PC-3 (cell line): Measurements from ENCODE around the gene GSTM4.

Experiments used
- EZH2 ChIP-seq: fragments of 300-600 bp; sonication (generic); IDR thresholded peaks from one replicate; pipeline ENCODE4 v1.6.1; 2017; ENCODE audit warnings: antibody characterized with exemption, mild to moderate bottlenecking, low read length; ENCODE audit not compliant: unreplicated experiment
- TF ChIP-seq, protein P1 (sequence below): fragments of 300-600 bp; sonication (generic); conservative IDR thresholded peaks from 2 replicates; pipeline ENCODE4 v1.5.1; 2017; ENCODE audit warnings: antibody characterized with exemption, low read depth, mild to moderate bottlenecking, low read length

DNA sequence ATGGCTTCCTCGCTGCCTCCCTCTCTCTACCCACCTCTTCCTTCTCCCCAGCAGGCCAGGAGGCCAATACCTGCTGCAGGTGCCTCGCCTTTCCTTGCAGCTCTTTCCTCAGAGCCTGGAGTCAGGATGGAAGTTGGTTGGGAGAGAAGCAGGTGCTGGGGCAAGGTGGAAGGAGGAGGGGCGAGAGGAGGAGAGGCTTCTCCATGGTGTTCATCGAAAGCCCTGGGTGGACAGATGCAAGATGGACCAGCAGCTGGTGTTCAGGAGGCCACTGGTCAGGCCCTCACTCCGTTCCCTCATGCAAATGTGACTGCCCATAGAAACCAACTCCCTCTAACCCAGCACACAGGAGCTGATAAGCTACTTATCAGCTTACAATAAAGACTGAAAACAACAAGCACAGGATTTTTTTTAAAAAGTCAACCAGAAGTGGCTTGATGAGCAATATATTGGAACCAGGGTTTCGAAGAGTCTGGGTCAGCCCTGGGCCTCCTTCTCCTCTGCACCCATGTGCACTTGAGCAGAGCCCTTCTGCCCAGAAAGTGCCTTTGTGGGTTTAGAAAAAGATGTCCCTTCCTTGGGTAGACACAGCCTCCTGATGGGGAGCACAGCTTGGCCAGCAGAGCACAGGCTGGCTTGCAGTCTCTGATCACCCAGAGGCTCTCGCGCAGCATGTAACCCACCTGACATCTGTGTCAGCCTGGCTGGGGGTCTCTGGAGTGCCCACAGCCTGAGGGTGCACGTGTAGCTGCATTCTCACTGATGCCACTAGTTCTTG lies 16.6 kb upstream of the GSTM4 start:
- no peak for TF ChIP-seq EZH2
- TF ChIP-seq, protein P1, sequence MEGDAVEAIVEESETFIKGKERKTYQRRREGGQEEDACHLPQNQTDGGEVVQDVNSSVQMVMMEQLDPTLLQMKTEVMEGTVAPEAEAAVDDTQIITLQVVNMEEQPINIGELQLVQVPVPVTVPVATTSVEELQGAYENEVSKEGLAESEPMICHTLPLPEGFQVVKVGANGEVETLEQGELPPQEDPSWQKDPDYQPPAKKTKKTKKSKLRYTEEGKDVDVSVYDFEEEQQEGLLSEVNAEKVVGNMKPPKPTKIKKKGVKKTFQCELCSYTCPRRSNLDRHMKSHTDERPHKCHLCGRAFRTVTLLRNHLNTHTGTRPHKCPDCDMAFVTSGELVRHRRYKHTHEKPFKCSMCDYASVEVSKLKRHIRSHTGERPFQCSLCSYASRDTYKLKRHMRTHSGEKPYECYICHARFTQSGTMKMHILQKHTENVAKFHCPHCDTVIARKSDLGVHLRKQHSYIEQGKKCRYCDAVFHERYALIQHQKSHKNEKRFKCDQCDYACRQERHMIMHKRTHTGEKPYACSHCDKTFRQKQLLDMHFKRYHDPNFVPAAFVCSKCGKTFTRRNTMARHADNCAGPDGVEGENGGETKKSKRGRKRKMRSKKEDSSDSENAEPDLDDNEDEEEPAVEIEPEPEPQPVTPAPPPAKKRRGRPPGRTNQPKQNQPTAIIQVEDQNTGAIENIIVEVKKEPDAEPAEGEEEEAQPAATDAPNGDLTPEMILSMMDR, result no peak
